Endodermal cell (in vitro differentiated cells): ENCODE data around the gene NOP9. TPM values are rescaled to one million over a fixed set of nuclear protein-coding genes. Genes with fewer than 3 reads are reported as not detected.

Source experiments
- DNase-seq: peaks from one replicate; pipeline ENCODE4 v3.0.0-alpha.2; 2017
- H3K27ac ChIP-seq: 2 replicates; pipeline ENCODE4 v1.5.1; 2013; ENCODE audit warnings: mild to moderate bottlenecking, low read depth, low read length, moderate library complexity
- H3K27me3 ChIP-seq: 2 replicates; pipeline ENCODE4 v1.6.1; 2013; ENCODE audit warnings: mild to moderate bottlenecking, low read length, moderate library complexity; ENCODE audit not compliant: insufficient read depth, control insufficient read depth, poor library complexity, severe bottlenecking
- H3K36me3 ChIP-seq: 2 replicates; pipeline ENCODE4 v1.7.0; 2013; ENCODE audit warnings: mild to moderate bottlenecking, low read length, moderate library complexity; ENCODE audit not compliant: control insufficient read depth, insufficient read depth
- H3K4me1 ChIP-seq: one replicate; pipeline ENCODE4 v1.7.0; 2013; ENCODE audit warnings: low read length; ENCODE audit not compliant: control insufficient read depth, insufficient read depth
- H3K4me3 ChIP-seq: 2 replicates; pipeline ENCODE4 v1.5.1; 2013; ENCODE audit warnings: mild to moderate bottlenecking, low read length, moderate library complexity
- H3K9ac ChIP-seq: 2 replicates; pipeline ENCODE4 v1.6.1; 2013; ENCODE audit warnings: mild to moderate bottlenecking, low read length, moderate library complexity; ENCODE audit not compliant: poor library complexity, severe bottlenecking; ENCODE audit errors: extremely low read depth
- H3K9me3 ChIP-seq: 2 replicates; pipeline ENCODE4 v1.6.1; 2013; ENCODE audit warnings: mild to moderate bottlenecking, low read length, moderate library complexity; ENCODE audit not compliant: control insufficient read depth
- H3K27ac Mint-ChIP-seq: 2 replicates; pipeline ENCODE4 v1.8.0; 2020; ENCODE audit warnings: mixed read lengths
- H3K27me3 Mint-ChIP-seq: 2 replicates; pipeline ENCODE4 v1.8.0; 2021; ENCODE audit warnings: mild to moderate bottlenecking, mixed read lengths; ENCODE audit not compliant: insufficient read depth
- H3K36me3 Mint-ChIP-seq: 2 replicates; pipeline ENCODE4 v1.8.0; 2020; ENCODE audit warnings: low read depth, mixed read lengths
- H3K4me1 Mint-ChIP-seq: 2 replicates; pipeline ENCODE4 v1.8.0; 2020; ENCODE audit warnings: mixed read lengths
- H3K4me3 Mint-ChIP-seq: 2 replicates; pipeline ENCODE4 v1.8.0; 2020; ENCODE audit warnings: mild to moderate bottlenecking, moderate library complexity, mixed read lengths
- H3K9me3 Mint-ChIP-seq: 2 replicates; pipeline ENCODE4 v1.8.0; 2020; ENCODE audit warnings: mild to moderate bottlenecking, mixed read lengths
- WGBS, 2 experiments: methylation state at CpG; one replicate each; pipeline versions ENCODE4 v1.1.5 to v1.1.7; 2013; ENCODE audit warnings: missing lambda C conversion rate in 2 of 2, mixed read lengths in 1 of 2; ENCODE audit not compliant: insufficient coverage in 1 of 2, insufficient read length in 1 of 2; 5-methylcytosine and 5-hydroxymethylcytosine counted together
- total RNA-seq, 2 donors: library from RNA; stranded (reverse); fragmentation: NEBNext Ultra II Directional in 1 of 2; extraction: Animal tissue kit (Norgen Biotek cat#: 25700) in 1 of 2; gene quantifications; 2 replicates in 1 of 2; 3 replicates in 1 of 2; pipeline ENCODE4 v1.2.1, GENCODE V29; 2021
- TF ChIP-seq, protein P1 (sequence below): fragments of 200-600 bp; sonication (generic); conservative IDR thresholded peaks from 2 replicates; pipeline ENCODE4 v1.5.0; 2021; ENCODE audit warnings: antibody characterized with exemption, mild to moderate bottlenecking

The NOP9 gene
- total RNA-seq, 2 donors from 2014 or later: 31.1 to 32.0 TPM

DNA sequence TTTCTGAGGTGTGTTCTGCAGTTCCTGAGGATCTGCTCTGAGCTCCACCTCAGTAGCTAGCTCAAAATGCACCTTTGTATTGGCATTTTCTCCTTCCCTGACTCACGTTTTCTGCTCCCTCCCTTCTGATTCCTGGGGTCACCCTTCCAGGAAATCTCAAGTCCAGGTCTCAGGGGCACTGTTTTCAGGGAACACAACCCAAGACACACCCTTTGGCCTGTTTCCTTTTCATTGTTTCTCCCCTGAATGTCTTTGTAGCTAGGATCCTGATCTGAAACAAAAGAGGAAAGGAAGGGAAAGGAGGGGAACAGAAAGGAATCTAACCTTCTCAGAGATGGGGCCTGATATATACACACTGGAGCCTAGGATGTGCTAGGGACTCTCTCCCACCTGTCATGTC lies 47.5 kb downstream of the NOP9 start:
- Histone ChIP-seq H3K4me1 (no peaks in the 10 kb centered on the region), H3K27ac (no peak overlapping the region), H3K9me3 (no peaks in the 10 kb centered on the region), H3K9ac (no peak overlapping the region), H3K27me3 (peaks cover 73% of the 10 kb centered on the region), H3K36me3 (no peaks in the 10 kb centered on the region), H3K4me3 (no peak overlapping the region)
- DNase-seq: no peak
- Mint-ChIP-seq H3K4me3 (no peak overlapping the region), H3K27me3 (peaks cover 87% of the 10 kb centered on the region), H3K36me3 (no peaks in the 10 kb centered on the region), H3K4me1 (no peaks in the 10 kb centered on the region), H3K9me3 (no peaks in the 10 kb centered on the region), H3K27ac (no peak overlapping the region)
- WGBS, 2 experiments: 55% methylated on average over 1 of the region's 1 CpG; no CpG with 5 or more reads in 1 of the 2 experiments
- TF ChIP-seq, protein P1, sequence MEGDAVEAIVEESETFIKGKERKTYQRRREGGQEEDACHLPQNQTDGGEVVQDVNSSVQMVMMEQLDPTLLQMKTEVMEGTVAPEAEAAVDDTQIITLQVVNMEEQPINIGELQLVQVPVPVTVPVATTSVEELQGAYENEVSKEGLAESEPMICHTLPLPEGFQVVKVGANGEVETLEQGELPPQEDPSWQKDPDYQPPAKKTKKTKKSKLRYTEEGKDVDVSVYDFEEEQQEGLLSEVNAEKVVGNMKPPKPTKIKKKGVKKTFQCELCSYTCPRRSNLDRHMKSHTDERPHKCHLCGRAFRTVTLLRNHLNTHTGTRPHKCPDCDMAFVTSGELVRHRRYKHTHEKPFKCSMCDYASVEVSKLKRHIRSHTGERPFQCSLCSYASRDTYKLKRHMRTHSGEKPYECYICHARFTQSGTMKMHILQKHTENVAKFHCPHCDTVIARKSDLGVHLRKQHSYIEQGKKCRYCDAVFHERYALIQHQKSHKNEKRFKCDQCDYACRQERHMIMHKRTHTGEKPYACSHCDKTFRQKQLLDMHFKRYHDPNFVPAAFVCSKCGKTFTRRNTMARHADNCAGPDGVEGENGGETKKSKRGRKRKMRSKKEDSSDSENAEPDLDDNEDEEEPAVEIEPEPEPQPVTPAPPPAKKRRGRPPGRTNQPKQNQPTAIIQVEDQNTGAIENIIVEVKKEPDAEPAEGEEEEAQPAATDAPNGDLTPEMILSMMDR: no peak

DNA sequence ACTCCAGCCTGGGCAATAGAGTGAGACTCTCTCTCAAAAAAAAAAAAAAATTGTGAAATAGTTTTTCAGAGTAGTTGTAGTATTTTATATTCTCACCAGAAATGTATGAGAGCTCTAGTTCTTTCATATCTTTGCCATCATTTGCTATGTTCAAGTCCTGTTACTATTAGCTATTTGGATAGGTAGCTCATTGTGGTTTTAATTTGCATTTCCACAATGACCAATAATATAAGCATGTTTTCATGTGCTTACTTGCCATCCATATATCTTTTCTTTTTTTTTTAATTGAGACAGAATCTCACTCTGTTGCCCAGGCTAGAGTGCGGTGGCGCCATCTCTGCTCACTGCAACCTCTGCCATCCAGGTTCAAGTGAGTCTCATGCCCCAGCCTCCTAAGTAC lies 48.5 kb downstream of the NOP9 start:
- 96 to 100% methylated on average over 2 of the region's 2 CpGs for WGBS, 2 experiments
- no peak overlapping the region for H3K4me3 ChIP-seq
- H3K4me1 Mint-ChIP-seq: no peaks in the 10 kb centered on the region
- no peaks in the 10 kb centered on the region for H3K36me3 ChIP-seq
- H3K27me3 ChIP-seq: peaks cover 75% of the 10 kb centered on the region
- H3K9ac ChIP-seq: no peak overlapping the region
- no peaks in the 10 kb centered on the region for H3K36me3 Mint-ChIP-seq
- H3K9me3 Mint-ChIP-seq: no peaks in the 10 kb centered on the region
- TF ChIP-seq, protein P1: no peak
- no peak for DNase-seq
- no peaks in the 10 kb centered on the region for H3K9me3 ChIP-seq
- no peaks in the 10 kb centered on the region for H3K4me1 ChIP-seq
- H3K4me3 Mint-ChIP-seq: no peak overlapping the region
- H3K27me3 Mint-ChIP-seq: peaks cover 87% of the 10 kb centered on the region
- H3K27ac ChIP-seq: no peak overlapping the region
- no peak overlapping the region for H3K27ac Mint-ChIP-seq

DNA sequence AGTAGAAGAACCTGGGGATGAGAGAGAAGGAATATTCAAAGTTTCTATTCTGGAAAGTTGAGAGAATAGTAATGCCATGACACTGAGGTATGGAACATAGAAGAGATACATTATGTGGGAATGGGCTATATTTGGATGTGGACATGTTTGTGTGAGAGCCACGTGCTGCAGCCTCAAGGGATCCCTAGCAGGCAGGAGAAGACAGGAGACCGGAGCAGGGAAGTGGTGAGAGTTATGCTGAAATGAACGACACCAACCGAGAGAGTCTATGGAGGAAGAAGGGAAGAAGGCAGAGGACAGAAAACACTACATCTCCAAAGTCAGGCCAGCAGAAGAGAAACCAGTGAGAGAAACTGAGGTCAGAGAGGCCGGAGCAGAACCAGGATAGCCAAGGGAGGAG lies 50.1 kb downstream of the NOP9 start:
- H3K4me3 ChIP-seq: no peak overlapping the region
- no peak for DNase-seq
- Mint-ChIP-seq H3K27me3 (peaks cover 86% of the 10 kb centered on the region), H3K36me3 (no peaks in the 10 kb centered on the region), H3K9me3 (no peaks in the 10 kb centered on the region), H3K27ac (no peak overlapping the region), H3K4me1 (no peaks in the 10 kb centered on the region), H3K4me3 (no peak overlapping the region)
- no peaks in the 10 kb centered on the region for H3K9me3 ChIP-seq
- peaks cover 71% of the 10 kb centered on the region for H3K27me3 ChIP-seq
- no peak overlapping the region for H3K9ac ChIP-seq
- WGBS, 2 experiments: 54 to 75% methylated on average over 3 to 5 of the region's 5 CpGs
- H3K36me3 ChIP-seq: no peaks in the 10 kb centered on the region
- no peak overlapping the region for H3K27ac ChIP-seq
- TF ChIP-seq, protein P1: no peak
- no peaks in the 10 kb centered on the region for H3K4me1 ChIP-seq
